B cell (primary cell): ENCODE data around the gene PRRT1. TPM values are rescaled to one million over a fixed set of nuclear protein-coding genes. Genes with fewer than 3 reads are reported as not detected.

Experiments
- ATAC-seq: fragments of 200-7000 bp; cut with Tn5 transposase; one replicate; pipeline ENCODE4 v1.10.0; 2021; ENCODE audit warnings: low read depth, mild to moderate bottlenecking, moderate number of reproducible peaks, moderate library complexity
- CTCF ChIA-PET: fragments of 350-600 bp; sonication (Branson Sonifier 250); formaldehyde crosslinking; loops from one replicate; lab custom pipeline; 2021; ENCODE audit warnings: antibody characterized with exemption, inconsistent platforms; lab: Charles Lee
- POLR2A ChIA-PET: fragments of 350-600 bp; sonication (Branson Sonifier 250); formaldehyde crosslinking; loops from one replicate; lab custom pipeline; 2021; ENCODE audit warnings: antibody characterized with exemption; lab: Charles Lee
- DNase-seq: peaks from one replicate; pipeline ENCODE4 v3.0.0; 2013
- H2AFZ ChIP-seq: 2 replicates; pipeline ENCODE4 v1.6.1; 2012; ENCODE audit warnings: mild to moderate bottlenecking, low read depth, low read length; ENCODE audit not compliant: insufficient read depth, poor library complexity, severe bottlenecking
- H3K27ac ChIP-seq, 2 donors: 1 replicate in 1 of 2; 2 replicates in 1 of 2; pipeline ENCODE4 v1.5.1; 2012 to 2013; ENCODE audit warnings: low read length in 2 of 2, mild to moderate bottlenecking in 2 of 2, moderate library complexity in 1 of 2
- H3K27me3 ChIP-seq, 4 experiments: fragments of 200-600 bp in 1 of 4; sonication (generic) in 1 of 4; replicated peaks in 1 of 4; 1 replicate in 2 of 4; 2 replicates in 2 of 4; pipeline versions ENCODE4 v1.6.1 to v1.7.0; 2013 to 2016; ENCODE audit warnings: low read length in 3 of 4, mild to moderate bottlenecking in 2 of 4, mixed read lengths in 1 of 4, moderate library complexity in 1 of 4; ENCODE audit not compliant: insufficient read depth in 4 of 4, control insufficient read depth in 3 of 4; ENCODE audit errors: control extremely low read depth in 1 of 4
- H3K36me3 ChIP-seq, 2 experiments: replicated peaks in 1 of 2; 1 replicate in 1 of 2; 2 replicates in 1 of 2; pipeline versions ENCODE4 v1.6.1 to v1.7.1; 2013; ENCODE audit warnings: low read length in 1 of 2; ENCODE audit not compliant: insufficient read depth in 2 of 2, control insufficient read depth in 1 of 2; ENCODE audit errors: control extremely low read depth in 1 of 2, extremely low read depth in 1 of 2
- H3K4me1 ChIP-seq, 2 donors: fragments of 200-600 bp in 1 of 2; sonication (generic) in 1 of 2; 1 replicate in 1 of 2; 2 replicates in 1 of 2; pipeline versions ENCODE4 v1.5.1 to v1.6.1; 2013 to 2017; ENCODE audit warnings: low read length in 2 of 2; ENCODE audit not compliant: control insufficient read depth in 2 of 2, insufficient read depth in 2 of 2
- H3K4me2 ChIP-seq: replicated peaks from 2 replicates; pipeline ENCODE3; 2012; ENCODE audit warnings: mild to moderate bottlenecking, low read depth, low read length; ENCODE audit not compliant: poor library complexity, severe bottlenecking
- H3K4me3 ChIP-seq, 5 experiments: fragments of 200-600 bp in 1 of 5; sonication (generic) in 1 of 5; 1 replicate in 3 of 5; 2 replicates in 2 of 5; pipeline versions ENCODE4 v1.5.1 to v1.7.0; 2011 to 2016; ENCODE audit warnings: low read length in 4 of 5, mild to moderate bottlenecking in 4 of 5, low read depth in 2 of 5, control low read depth in 1 of 5, moderate library complexity in 1 of 5; ENCODE audit not compliant: insufficient read depth in 1 of 5; ENCODE audit errors: control extremely low read depth in 1 of 5, extremely low read depth in 1 of 5
- H3K79me2 ChIP-seq: fragments of 200-600 bp; sonication (generic); one replicate; pipeline ENCODE4 v1.6.0; 2016; ENCODE audit warnings: low read length; ENCODE audit not compliant: control insufficient read depth, insufficient read depth
- H3K9ac ChIP-seq: fragments of 200-600 bp; sonication (generic); 2 replicates; pipeline ENCODE4 v1.6.1; 2017; ENCODE audit warnings: mild to moderate bottlenecking, low read length, moderate library complexity
- H3K9me3 ChIP-seq, 3 donors: one replicate each; pipeline versions ENCODE4 v1.6.1 to v1.7.1; 2013; ENCODE audit warnings: low read length in 2 of 3; ENCODE audit not compliant: control insufficient read depth in 2 of 3, insufficient read depth in 1 of 3; ENCODE audit errors: control extremely low read depth in 1 of 3
- H4K20me1 ChIP-seq: 2 replicates; pipeline ENCODE4 v1.6.0; 2012; ENCODE audit warnings: mild to moderate bottlenecking, low read length; ENCODE audit not compliant: insufficient read depth, control insufficient read depth, poor library complexity, severe bottlenecking
- H3K27ac Mint-ChIP-seq: one replicate; pipeline ENCODE4 v1.8.0; 2021; ENCODE audit warnings: mixed read lengths
- H3K27me3 Mint-ChIP-seq: one replicate; pipeline ENCODE4 v1.8.0; 2021; ENCODE audit warnings: mixed read lengths
- H3K4me1 Mint-ChIP-seq: one replicate; pipeline ENCODE4 v1.8.0; 2021; ENCODE audit warnings: mixed read lengths
- H3K4me3 Mint-ChIP-seq: one replicate; pipeline ENCODE4 v1.8.0; 2021; ENCODE audit warnings: mixed read lengths
- H3K9me3 Mint-ChIP-seq: one replicate; pipeline ENCODE4 v1.8.0; 2022; ENCODE audit warnings: mixed read lengths; ENCODE audit not compliant: insufficient read depth
- CTCF ChIP-seq: fragments of 200-600 bp; IDR thresholded peaks from one replicate; pipeline ENCODE4 v1.8.0; 2022; ENCODE audit warnings: antibody characterized with exemption, mild to moderate bottlenecking
- EZH2 ChIP-seq: IDR thresholded peaks from 2 replicates; pipeline ENCODE4 v1.6.1; 2012; ENCODE audit warnings: borderline replicate concordance, low read depth, mild to moderate bottlenecking, moderate library complexity, low read length; ENCODE audit not compliant: insufficient read depth, poor library complexity, severe bottlenecking
- WGBS: methylation state at CpG from one replicate; pipeline ENCODE4 v1.1.5; 2013; ENCODE audit warnings: missing lambda C conversion rate; ENCODE audit not compliant: insufficient coverage; 5-methylcytosine and 5-hydroxymethylcytosine counted together
- intact Hi-C: fragments of 100-400 bp; cut with micrococcal nuclease; formaldehyde crosslinking; loops from one replicate; pipeline ENCODE4 v1.10.0; 2022
- polyA plus RNA-seq: library from polyadenylated mRNA; depleted of rRNA; stranded (reverse); fragments of >200 nt; gene quantifications from 2 replicates; pipeline ENCODE4 v1.2.3, GENCODE V29; 2012
- total RNA-seq, 2 donors: library from RNA; stranded (reverse); fragments of 120-200 nt in 1 of 2; gene quantifications; 1 replicate in 1 of 2; 2 replicates in 1 of 2; pipeline versions ENCODE4 v1.2.3 to v1.2.4, GENCODE V29; 2013 to 2022

PRRT1 gene
- total and polyA plus RNA-seq, 2 donors (not counting 1 experiment from before 2014, with no cell fraction given), result not detected

GRCh38 chr6:32128751-32129296 lies 22.9 kb downstream of the PRRT1 start:
- Histone ChIP-seq H4K20me1 (peaks cover 6% of the 10 kb centered on the region), H3K27me3 (no peaks in the 10 kb centered on the region), H3K27ac (peak overlapping the region; percentile 39 to 52), H2AFZ (peak overlapping the region; percentile 90), H3K9me3 (peaks cover 0 to 2% (median 0%) of the 10 kb centered on the region in 3 donors), H3K36me3 (peaks cover 7 to 31% of the 10 kb centered on the region in 2 experiments), H3K4me2 (peak overlapping the region; percentile 79), H3K9ac (peak overlapping the region; percentile 31), H3K4me1 (peaks cover 26 to 36% of the 10 kb centered on the region in 2 donors), H3K79me2 (peaks cover 47% of the 10 kb centered on the region), H3K4me3 (peak overlapping the region in 2 of 5 experiments; percentile 29 to 45)
- DNase-seq (no peak), ATAC-seq (no peak)
- ChIA-PET CTCF (interaction anchor here (0.7 to 4.8 kb wide), 8 partner anchors 10 to 886 kb away, joined by 3 to 40 read pairs (median 3); partner anchors contain the start of gene GPSM3), POLR2A (interaction anchor here (0.5 to 2.0 kb wide), 10 partner anchors 9 to 766 kb away, joined by 3 to 15 read pairs (median 4); partner anchors contain the start of genes DXO, GPSM3 and PBX2)
- 92% methylated on average over 13 of the region's 13 CpGs for WGBS
- TF ChIP-seq EZH2, result no peak
- TF ChIP-seq CTCF, result no peak
- H3K4me3 Mint-ChIP-seq, result peak overlapping the region; percentile 98
- intact Hi-C loops, result loop anchor here (1.0 to 10.0 kb wide), 2 partner anchors 49 to 666 kb away; partner anchors contain the start of gene RNF5
- H3K4me1 Mint-ChIP-seq, result peaks cover 47% of the 10 kb centered on the region
- H3K9me3 Mint-ChIP-seq, result no peaks in the 10 kb centered on the region
- H3K27ac Mint-ChIP-seq, result peak overlapping the region; percentile 15
- H3K27me3 Mint-ChIP-seq, result peaks cover 4% of the 10 kb centered on the region
